Left lung (tissue), 10 donors: ENCODE results near the gene FXYD4. TPM values are rescaled to one million over a fixed set of nuclear protein-coding genes. Genes with fewer than 3 reads are reported as not detected.

Experiments used
- ATAC-seq: fragments of 200-7000 bp; cut with Tn5 transposase; one replicate; pipeline ENCODE4 v1.9.1; 2020; ENCODE audit warnings: moderate library complexity
- DNase-seq, 4 donors: peaks; one replicate each; pipeline ENCODE4 v3.0.0-alpha.2; 2013 to 2020
- H3K27ac ChIP-seq, 2 donors: fragments of 200-600 bp; sonication (generic) in 1 of 2; one replicate each; pipeline versions ENCODE4 v1.5.0 to v1.8.0; 2020 to 2021
- H3K27me3 ChIP-seq, 2 donors: fragments of 200-600 bp; sonication (generic) in 1 of 2; one replicate each; pipeline versions ENCODE4 v1.5.0 to v1.8.0; 2020 to 2021
- H3K36me3 ChIP-seq, 2 donors: fragments of 200-600 bp; sonication (generic) in 1 of 2; one replicate each; pipeline versions ENCODE4 v1.5.0 to v1.8.0; 2020 to 2021
- H3K4me1 ChIP-seq, 2 donors: fragments of 200-600 bp; one replicate each; pipeline ENCODE4 v1.8.0; 2021
- H3K4me3 ChIP-seq, 2 donors: fragments of 200-600 bp; sonication (generic) in 1 of 2; one replicate each; pipeline versions ENCODE4 v1.5.0 to v1.8.0; 2020 to 2021; ENCODE audit warnings: mild to moderate bottlenecking in 1 of 2
- H3K9me3 ChIP-seq, 2 donors: fragments of 200-600 bp; sonication (generic) in 1 of 2; one replicate each; pipeline versions ENCODE4 v1.5.0 to v1.8.0; 2020 to 2021
- CTCF ChIP-seq, 2 donors: fragments of 200-600 bp; sonication (generic) in 1 of 2; IDR thresholded peaks; one replicate each; pipeline versions ENCODE4 v1.5.0 to v1.8.0; 2021; ENCODE audit warnings: antibody characterized with exemption in 2 of 2
- intact Hi-C, 2 donors: fragments of 100-400 bp; cut with DNase I; formaldehyde crosslinking; loops; one replicate each; pipeline versions ENCODE4 v1.11.2 to v1.14.2; 2022
- polyA plus RNA-seq, 6 donors: library from polyadenylated mRNA; unstranded; fragments of 120-200 nt; gene quantifications; one replicate each; pipeline ENCODE4 v1.2.1, GENCODE V29; 2013; ENCODE audit not compliant: insufficient read length in 6 of 6
- total RNA-seq, 2 donors: library from RNA; stranded (reverse); fragmentation: NEBNext Ultra II Directional; extraction: Animal tissue kit (Norgen Biotek cat#: 25700); gene quantifications; one replicate each; pipeline ENCODE4 v1.2.1, GENCODE V29; 2021
- donor health status: DM: no; HTN: yes; CAD: no.
- donor health status: DM: no; HTN: no; CAD: no.

The FXYD4 gene
- total and polyA plus RNA-seq, 8 donors, result 1.0 to 6.0 TPM; not detected in 6

- peaks cover 0 to 12% of the 10 kb centered on the region in 2 donors for H3K4me1 ChIP-seq
- H3K27me3 ChIP-seq, result peaks cover 0 to 2% of the 10 kb centered on the region in 2 donors
- TF ChIP-seq CTCF (IDR thresholded peaks at IDR 0.05), result no peak
- no peaks in the 10 kb centered on the region for H3K9me3 ChIP-seq
- H3K27ac ChIP-seq, result no peak overlapping the region
- ATAC-seq (no peak), DNase-seq (no peak)
- H3K4me3 ChIP-seq, result no peak overlapping the region
- H3K36me3 ChIP-seq, result no peaks in the 10 kb centered on the region
- intact Hi-C loops, result loop anchor here in 1 of 2 donors (10.0 kb wide), 1 partner anchor 49 kb away; no protein-coding TSS in a partner anchor
Observed at GRCh38 chr10:43344051-43344450, 27.4 kb upstream of the FXYD4 start.

- ATAC-seq, result no peak
- peaks cover 0 to 36% of the 10 kb centered on the region in 2 donors for H3K27me3 ChIP-seq
- no peak for DNase-seq
- no peak for TF ChIP-seq CTCF (IDR thresholded peaks at IDR 0.05)
- H3K27ac ChIP-seq, result no peak overlapping the region
- no peaks in the 10 kb centered on the region for H3K9me3 ChIP-seq
- H3K4me3 ChIP-seq, result no peak overlapping the region
- peaks cover 0 to 5% of the 10 kb centered on the region in 2 donors for H3K4me1 ChIP-seq
- H3K36me3 ChIP-seq, result no peaks in the 10 kb centered on the region
- intact Hi-C loops, result loop anchor here in 1 of 2 donors (10.0 kb wide), 1 partner anchor 53 kb away; no protein-coding TSS in a partner anchor
Observed at GRCh38 chr10:43347997-43348396, 23.4 kb upstream of the FXYD4 start.

GRCh38 chr10:43348511-43349312, 22.7 kb upstream of the FXYD4 start:
- ATAC-seq, result peak; percentile 100
- Histone ChIP-seq H3K9me3 (no peaks in the 10 kb centered on the region), H3K36me3 (no peaks in the 10 kb centered on the region), H3K27ac (no peak overlapping the region), H3K27me3 (peaks cover 0 to 36% of the 10 kb centered on the region in 2 donors), H3K4me3 (no peak overlapping the region), H3K4me1 (peaks cover 0 to 5% of the 10 kb centered on the region in 2 donors)
- peak; percentile 76 to 92 (median 90) for DNase-seq
- intact Hi-C loops, result loop anchor here in 1 of 2 donors (10.0 kb wide), 1 partner anchor 54 kb away; no protein-coding TSS in a partner anchor
- TF ChIP-seq CTCF (IDR thresholded peaks at IDR 0.05), result peak; percentile 86 to 92

GRCh38 chr10:43350156-43350555, 21.3 kb upstream of the FXYD4 start:
- peaks cover 0 to 5% of the 10 kb centered on the region in 2 donors for H3K4me1 ChIP-seq
- no peaks in the 10 kb centered on the region for H3K9me3 ChIP-seq
- DNase-seq (peak in 2 of 4 donors; percentile 25 to 63), ATAC-seq (peak; percentile 31)
- no peak overlapping the region for H3K27ac ChIP-seq
- no peaks in the 10 kb centered on the region for H3K36me3 ChIP-seq
- peaks cover 0 to 36% of the 10 kb centered on the region in 2 donors for H3K27me3 ChIP-seq
- H3K4me3 ChIP-seq, result no peak overlapping the region
- TF ChIP-seq CTCF (IDR thresholded peaks at IDR 0.05), result no peak
- intact Hi-C loops, result no loop called here

GRCh38 chr10:43350686-43351085, 20.8 kb upstream of the FXYD4 start:
- peaks cover 0 to 5% of the 10 kb centered on the region in 2 donors for H3K4me1 ChIP-seq
- intact Hi-C loops, result no loop called here
- H3K4me3 ChIP-seq, result no peak overlapping the region
- H3K36me3 ChIP-seq, result no peaks in the 10 kb centered on the region
- ATAC-seq (peak; percentile 4), DNase-seq (no peak)
- no peak overlapping the region for H3K27ac ChIP-seq
- no peak for TF ChIP-seq CTCF (IDR thresholded peaks at IDR 0.05)
- H3K27me3 ChIP-seq, result peaks cover 0 to 36% of the 10 kb centered on the region in 2 donors
- H3K9me3 ChIP-seq, result no peaks in the 10 kb centered on the region
